Measurements from ENCODE around the gene CASKIN1.

- no peak for TF ChIP-seq EZH2 (IDR thresholded peaks at IDR 0.05; ENCODE audit: borderline replicate concordance, low read length)
- no peak for TF ChIP-seq CTCF (IDR thresholded peaks at IDR 0.05; ENCODE audit: low read length)
Observed at GRCh38 chr16:2166263-2167067, 29.9 kb downstream of the CASKIN1 start.
